ENCODE measurements around the gene CPA5.

The CPA5 gene

GRCh38 chr7:130400120-130400572, 55.5 kb downstream of the CPA5 start:
- ATAC-seq (ENCODE audit: insufficient read depth, low read depth) (no peak), DNase-seq (no peak)
- no peaks in the 10 kb centered on the region for H3K9me3 ChIP-seq (ENCODE audit: insufficient read depth, low read length, severe bottlenecking)
- no peak overlapping the region for H3K4me2 ChIP-seq (ENCODE audit: insufficient read depth, low read length)
- H3K27ac ChIP-seq (ENCODE audit: low read length), result no peak overlapping the region
- no peaks in the 10 kb centered on the region for H3K79me2 ChIP-seq (ENCODE audit: insufficient read depth, low read length)
- H2AFZ ChIP-seq (ENCODE audit: low read depth, low read length), result no peak overlapping the region
- peaks cover 10% of the 10 kb centered on the region for H3K36me3 ChIP-seq (ENCODE audit: insufficient read depth, low read length)
- no peaks in the 10 kb centered on the region for H3K27me3 ChIP-seq (ENCODE audit: insufficient read depth, low read length, poor library complexity)
- H3K4me3 ChIP-seq (ENCODE audit: low read depth in 1 of 2, low read length in 2 of 2), result no peak overlapping the region
- no peaks in the 10 kb centered on the region for H4K20me1 ChIP-seq (ENCODE audit: insufficient read depth, low read length)
- no peak overlapping the region for H3K9ac ChIP-seq (ENCODE audit: low read depth, low read length)
- H3K4me1 ChIP-seq (ENCODE audit: insufficient read depth, low read length), result no peaks in the 10 kb centered on the region
- no peak for TF ChIP-seq CTCF (IDR thresholded peaks at IDR 0.05; ENCODE audit: borderline replicate concordance, extremely low read depth, low read length, poor library complexity, severe bottlenecking)
- TF ChIP-seq EZH2 (IDR thresholded peaks at IDR 0.05; ENCODE audit: borderline replicate concordance, low read depth, low read length, severe bottlenecking), result no peak

DNA sequence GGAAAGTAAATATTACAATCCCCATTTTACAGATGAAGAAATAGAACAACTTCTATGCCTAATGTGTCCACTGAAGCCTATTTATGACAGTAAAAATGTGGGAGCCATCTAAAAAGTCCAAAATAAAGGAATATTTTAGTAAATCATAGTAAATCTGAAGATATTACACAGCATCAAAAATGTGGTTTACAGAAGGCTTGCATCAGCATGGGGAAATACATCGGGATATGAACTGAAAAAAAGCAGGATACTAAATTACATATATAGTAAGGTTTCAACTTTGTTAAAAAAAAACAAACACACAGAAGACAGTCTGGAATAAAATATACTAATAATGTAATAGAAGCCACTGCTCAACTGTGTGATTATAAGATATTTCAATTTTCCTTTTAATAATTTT, 56.5 kb downstream of the CPA5 start:
- Histone ChIP-seq H4K20me1 (ENCODE audit: insufficient read depth, low read length) (no peaks in the 10 kb centered on the region), H3K36me3 (ENCODE audit: insufficient read depth, low read length) (peaks cover 10% of the 10 kb centered on the region), H3K9ac (ENCODE audit: low read depth, low read length) (no peak overlapping the region), H3K79me2 (ENCODE audit: insufficient read depth, low read length) (no peaks in the 10 kb centered on the region), H3K27me3 (ENCODE audit: insufficient read depth, low read length, poor library complexity) (no peaks in the 10 kb centered on the region), H3K4me3 (ENCODE audit: low read depth in 1 of 2, low read length in 2 of 2) (no peak overlapping the region), H3K4me2 (ENCODE audit: insufficient read depth, low read length) (no peak overlapping the region), H3K9me3 (ENCODE audit: insufficient read depth, low read length, severe bottlenecking) (no peaks in the 10 kb centered on the region), H2AFZ (ENCODE audit: low read depth, low read length) (no peak overlapping the region), H3K27ac (ENCODE audit: low read length) (no peak overlapping the region), H3K4me1 (ENCODE audit: insufficient read depth, low read length) (no peaks in the 10 kb centered on the region)
- DNase-seq, result no peak
- TF ChIP-seq CTCF (IDR thresholded peaks at IDR 0.05; ENCODE audit: borderline replicate concordance, extremely low read depth, low read length, poor library complexity, severe bottlenecking) (no peak), EZH2 (IDR thresholded peaks at IDR 0.05; ENCODE audit: borderline replicate concordance, low read depth, low read length, severe bottlenecking) (no peak)
- no peak for ATAC-seq (ENCODE audit: insufficient read depth, low read depth)

DNA sequence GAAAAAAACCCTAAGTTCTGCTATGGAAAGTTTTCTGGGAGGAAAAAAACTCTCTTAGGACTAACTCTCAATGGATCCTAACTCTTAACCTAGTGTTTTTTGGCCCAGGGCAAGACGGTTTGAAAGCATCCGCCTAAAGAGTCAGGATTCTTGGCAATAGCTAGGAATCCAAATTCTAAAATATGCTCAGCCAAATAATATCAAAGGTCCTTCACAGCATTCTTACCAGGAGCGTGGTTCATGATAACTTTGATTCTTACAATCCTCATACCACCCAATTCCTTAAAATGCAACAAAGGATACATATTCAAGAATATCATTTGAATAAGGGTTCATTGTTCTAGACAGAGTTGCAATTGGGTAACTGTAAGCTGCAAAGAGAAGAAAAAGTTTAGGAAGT, 57.0 kb downstream of the CPA5 start:
- Histone ChIP-seq H3K27me3 (ENCODE audit: insufficient read depth, low read length, poor library complexity) (no peaks in the 10 kb centered on the region), H3K36me3 (ENCODE audit: insufficient read depth, low read length) (peaks cover 10% of the 10 kb centered on the region), H3K9me3 (ENCODE audit: insufficient read depth, low read length, severe bottlenecking) (no peaks in the 10 kb centered on the region), H3K79me2 (ENCODE audit: insufficient read depth, low read length) (no peaks in the 10 kb centered on the region), H3K4me1 (ENCODE audit: insufficient read depth, low read length) (no peaks in the 10 kb centered on the region), H2AFZ (ENCODE audit: low read depth, low read length) (no peak overlapping the region), H4K20me1 (ENCODE audit: insufficient read depth, low read length) (no peaks in the 10 kb centered on the region), H3K4me2 (ENCODE audit: insufficient read depth, low read length) (no peak overlapping the region), H3K27ac (ENCODE audit: low read length) (no peak overlapping the region), H3K9ac (ENCODE audit: low read depth, low read length) (no peak overlapping the region), H3K4me3 (ENCODE audit: low read depth in 1 of 2, low read length in 2 of 2) (no peak overlapping the region)
- DNase-seq (no peak), ATAC-seq (ENCODE audit: insufficient read depth, low read depth) (no peak)
- TF ChIP-seq EZH2 (IDR thresholded peaks at IDR 0.05; ENCODE audit: borderline replicate concordance, low read depth, low read length, severe bottlenecking), result no peak
- TF ChIP-seq CTCF (IDR thresholded peaks at IDR 0.05; ENCODE audit: borderline replicate concordance, extremely low read depth, low read length, poor library complexity, severe bottlenecking), result no peak

DNA sequence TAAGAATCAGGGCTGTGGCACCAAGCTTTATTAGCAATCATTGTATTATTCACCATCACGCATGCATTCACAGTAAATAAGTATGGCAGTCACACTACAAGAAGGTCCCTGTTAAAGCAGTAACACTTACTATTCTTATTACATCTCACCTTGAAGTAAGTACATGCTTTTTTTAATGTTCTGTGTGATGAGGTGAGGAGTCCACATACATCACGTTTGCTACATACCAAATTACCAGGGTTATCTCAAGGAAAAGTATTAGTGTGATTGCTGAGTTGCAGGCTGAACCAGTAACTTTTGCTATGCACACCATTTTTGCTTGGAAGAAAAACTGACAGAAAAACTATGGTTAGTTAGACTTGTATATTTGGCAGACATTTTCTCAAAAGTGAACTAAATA, 60.4 kb downstream of the CPA5 start:
- Histone ChIP-seq H3K9me3 (ENCODE audit: insufficient read depth, low read length, severe bottlenecking) (no peaks in the 10 kb centered on the region), H3K4me1 (ENCODE audit: insufficient read depth, low read length) (no peaks in the 10 kb centered on the region), H3K9ac (ENCODE audit: low read depth, low read length) (no peak overlapping the region), H4K20me1 (ENCODE audit: insufficient read depth, low read length) (no peaks in the 10 kb centered on the region), H3K27ac (ENCODE audit: low read length) (no peak overlapping the region), H3K79me2 (ENCODE audit: insufficient read depth, low read length) (no peaks in the 10 kb centered on the region), H3K4me2 (ENCODE audit: insufficient read depth, low read length) (no peak overlapping the region), H2AFZ (ENCODE audit: low read depth, low read length) (no peak overlapping the region), H3K27me3 (ENCODE audit: insufficient read depth, low read length, poor library complexity) (no peaks in the 10 kb centered on the region), H3K4me3 (ENCODE audit: low read depth in 1 of 2, low read length in 2 of 2) (no peak overlapping the region), H3K36me3 (ENCODE audit: insufficient read depth, low read length) (peaks cover 10% of the 10 kb centered on the region; the same call in 1 of the 2 replicates)
- ATAC-seq (ENCODE audit: insufficient read depth, low read depth) (no peak), DNase-seq (no peak)
- TF ChIP-seq EZH2 (IDR thresholded peaks at IDR 0.05; ENCODE audit: borderline replicate concordance, low read depth, low read length, severe bottlenecking), result no peak
- TF ChIP-seq CTCF (IDR thresholded peaks at IDR 0.05; ENCODE audit: borderline replicate concordance, extremely low read depth, low read length, poor library complexity, severe bottlenecking), result no peak
